ENCODE results near the gene PACS1.

The PACS1 gene

DNA sequence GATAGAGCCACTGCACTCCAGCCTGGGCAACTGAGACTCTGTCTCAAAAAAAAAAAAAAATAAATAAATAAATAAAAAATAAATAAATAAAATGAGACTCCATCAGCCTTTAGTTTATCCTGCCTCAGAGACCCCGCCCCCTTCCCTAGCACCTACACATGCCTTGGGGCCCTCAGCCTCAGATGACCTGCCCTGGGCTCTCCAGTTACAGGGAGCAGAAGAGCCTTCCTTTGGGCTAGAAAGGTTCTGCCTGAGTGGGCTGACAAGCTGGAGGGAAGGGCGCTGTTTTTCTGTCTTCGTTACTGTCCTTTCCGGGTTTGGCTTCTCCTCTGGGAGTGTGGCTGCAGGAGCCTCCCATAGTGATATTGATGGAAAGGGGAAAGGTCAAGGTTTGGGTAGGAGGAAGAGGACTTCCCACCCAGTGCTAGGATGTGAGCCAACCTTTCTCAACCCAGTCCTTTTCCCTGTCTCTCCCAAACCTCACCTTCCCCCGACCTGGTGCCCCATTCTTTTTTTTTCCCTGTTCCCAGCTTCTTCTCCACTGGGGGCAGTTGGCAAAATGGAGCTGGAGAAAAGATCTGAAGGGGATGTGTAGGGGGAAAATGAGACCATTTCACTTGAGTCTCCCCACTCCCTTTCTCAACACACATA, 19.4 kb upstream of the PACS1 start:
- no peak for DNase-seq (ENCODE audit: low read depth)

GRCh38 chr11:66051371-66051765, 18.7 kb upstream of the PACS1 start:
- no peak for DNase-seq (ENCODE audit: low read depth)

GRCh38 chr11:66051766-66052663, 18.1 kb upstream of the PACS1 start, which contains the start of gene SF3B2:
SF3B2 (plus strand) TSS chr11:66052364; CDS start chr11:66052385, 21 bp downstream.
- peak; percentile 99 for DNase-seq (ENCODE audit: low read depth)

DNA sequence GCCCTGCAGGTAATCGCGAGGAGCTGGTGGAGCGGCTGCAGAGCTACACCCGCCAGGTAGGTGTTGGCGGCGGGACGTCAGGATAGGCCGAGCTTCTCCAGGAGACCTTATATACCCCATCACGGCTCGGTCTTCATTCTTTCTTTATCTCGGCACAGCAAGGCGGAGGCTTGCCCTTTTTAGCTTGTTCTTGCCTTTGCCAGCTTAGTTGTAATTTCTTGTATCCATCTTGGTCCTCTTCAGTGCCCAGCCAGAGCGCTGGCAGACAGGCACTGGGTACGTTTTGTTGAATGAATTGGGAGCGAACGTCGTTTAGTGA, 17.4 kb upstream of the PACS1 start:
- DNase-seq (ENCODE audit: low read depth), result no peak

GRCh38 chr11:66055021-66055420, 15.1 kb upstream of the PACS1 start:
- DNase-seq (ENCODE audit: low read depth), result no peak

DNA sequence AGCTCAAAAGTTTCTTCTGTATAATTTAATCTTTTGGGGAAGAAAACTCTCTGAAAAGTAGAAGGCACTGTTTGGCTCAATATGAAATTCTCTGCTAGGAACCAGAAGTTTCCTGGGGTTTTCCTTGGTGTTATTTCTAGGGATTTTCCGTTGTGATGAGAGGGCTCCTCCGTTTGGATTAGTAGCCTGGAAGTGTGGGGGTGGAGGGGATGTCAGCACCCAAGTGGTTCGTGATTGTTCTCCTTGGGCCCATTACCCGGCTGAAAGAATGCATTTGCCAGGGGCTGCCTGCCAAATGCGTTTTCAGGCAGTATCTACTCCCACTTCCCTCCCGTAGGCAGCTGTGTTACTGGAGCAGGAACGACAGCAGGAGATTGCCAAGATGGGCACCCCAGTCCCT, 13.6 kb upstream of the PACS1 start:
- no peak for DNase-seq (ENCODE audit: low read depth)

- DNase-seq (ENCODE audit: low read depth), result no peak
Measured at GRCh38 chr11:66059966-66060680, 9.9 kb upstream of the PACS1 start.

DNA sequence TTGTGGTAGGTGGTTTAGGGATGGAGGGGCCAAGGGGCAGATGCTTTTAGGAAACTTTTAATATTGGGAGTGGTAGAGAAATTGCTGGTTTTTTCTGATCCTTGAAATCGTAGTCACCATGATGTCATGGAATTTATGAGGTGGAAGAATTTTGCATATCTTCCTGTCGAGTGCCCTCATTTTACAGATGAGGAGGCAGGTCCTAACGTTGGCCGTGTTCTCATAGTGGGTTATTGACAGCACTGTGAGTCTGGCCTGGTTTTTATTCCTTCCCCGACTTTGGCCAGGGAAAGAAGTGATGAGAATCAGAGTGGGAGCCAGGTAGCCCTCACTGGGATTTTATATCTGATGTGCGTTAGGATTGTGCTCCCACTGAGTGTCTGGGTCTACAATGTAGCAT, 8.8 kb upstream of the PACS1 start:
- DNase-seq (ENCODE audit: low read depth), result no peak

DNA sequence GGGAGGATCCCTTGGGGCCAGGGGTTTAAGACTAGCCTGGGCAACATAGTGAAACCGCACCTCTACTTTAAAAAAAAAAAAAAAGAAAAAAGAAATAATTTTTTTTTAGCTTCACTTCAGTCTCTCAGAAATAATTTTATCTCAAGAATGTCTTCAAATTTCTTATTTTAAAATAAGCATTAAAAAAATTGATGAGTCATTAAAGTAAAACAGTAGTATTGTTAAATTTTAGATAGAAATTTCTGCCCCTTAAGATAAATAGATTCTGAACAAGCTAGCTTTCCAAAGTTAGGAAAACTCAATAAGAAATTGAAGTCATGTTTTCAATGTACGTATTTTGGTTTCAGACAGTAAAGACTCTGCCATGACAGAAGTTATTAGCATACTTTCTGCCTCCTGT, 7.7 kb upstream of the PACS1 start:
- DNase-seq (ENCODE audit: low read depth), result no peak

DNA sequence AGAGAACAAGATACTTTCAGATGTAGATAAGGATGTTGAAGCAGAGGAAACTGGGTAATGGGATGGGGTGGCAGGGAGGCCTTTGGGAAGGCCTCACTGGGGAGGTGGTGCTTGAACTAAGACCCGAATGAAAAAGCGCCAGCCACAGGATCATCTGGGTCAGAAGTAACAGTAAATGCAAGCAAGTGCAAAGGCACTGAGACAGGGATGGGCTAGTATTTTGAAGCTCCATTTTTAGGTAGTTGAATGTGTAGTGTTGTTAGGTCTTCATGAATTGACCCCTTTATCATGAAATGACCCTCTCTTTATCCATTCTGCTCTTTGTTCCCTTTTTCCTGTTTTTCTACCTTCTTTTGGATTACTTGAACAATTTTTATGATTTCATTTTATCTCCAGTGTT, 6.2 kb upstream of the PACS1 start:
- DNase-seq (ENCODE audit: low read depth), result no peak

DNA sequence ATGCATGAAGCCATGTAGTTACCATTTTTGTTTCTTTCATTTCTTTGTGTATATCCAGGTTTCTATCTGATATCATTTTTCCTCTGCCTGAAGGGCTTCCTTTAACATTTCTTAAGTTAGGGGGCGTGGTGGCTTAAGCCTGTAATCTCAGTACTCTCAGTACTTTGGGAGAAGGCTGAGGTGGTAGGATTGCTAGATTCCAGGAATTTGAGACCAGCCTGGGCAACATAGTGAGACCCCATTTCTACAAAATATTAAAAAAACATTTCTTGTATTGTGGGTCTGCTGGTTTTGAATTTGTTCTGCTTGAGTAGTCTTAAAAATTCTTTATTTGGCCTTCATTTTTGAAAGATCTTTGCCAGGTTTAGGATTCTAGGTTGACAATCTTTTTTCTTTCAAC, 5.5 kb upstream of the PACS1 start:
- no peak for DNase-seq (ENCODE audit: low read depth)

DNA sequence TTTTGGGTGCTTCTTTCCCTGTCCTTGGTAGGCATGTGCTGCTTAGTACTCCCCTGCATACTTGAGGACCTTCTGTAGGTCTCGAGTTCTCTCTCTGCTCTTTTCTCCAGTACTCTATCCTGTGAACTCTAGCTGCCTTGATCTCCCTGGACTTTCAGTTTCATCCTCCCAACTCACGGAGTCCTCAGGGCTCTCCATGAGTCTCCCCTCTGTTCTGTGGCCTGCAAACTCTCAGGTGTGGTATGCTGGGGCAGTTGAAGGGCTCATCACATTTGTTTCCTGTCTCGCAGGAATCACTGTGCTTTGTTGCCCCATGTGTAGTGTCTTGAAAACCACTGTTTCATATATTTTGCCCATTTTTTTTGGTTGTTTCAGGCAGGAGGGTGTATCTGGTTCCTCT, 3.3 kb upstream of the PACS1 start:
- DNase-seq (ENCODE audit: low read depth), result no peak

DNA sequence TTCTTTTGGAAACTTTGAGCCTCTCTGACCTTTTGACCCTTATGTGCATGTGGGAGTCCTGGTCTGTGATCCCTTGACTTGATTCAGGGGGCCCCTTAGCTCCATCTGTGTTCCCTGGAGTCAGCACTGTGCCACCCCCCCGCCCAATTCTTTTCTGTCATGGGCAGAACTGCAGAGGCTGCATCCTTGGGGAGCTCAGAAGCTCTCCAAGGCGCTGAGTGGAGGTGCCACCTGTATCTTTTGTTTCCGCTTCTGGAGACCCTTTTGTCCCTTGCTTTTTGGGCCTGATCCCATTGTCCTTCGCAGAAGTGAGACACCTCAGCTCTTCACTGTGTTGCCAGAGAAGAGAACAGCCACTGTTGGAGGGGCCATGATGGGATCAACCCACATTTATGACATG, 2.4 kb upstream of the PACS1 start:
- no peak for DNase-seq (ENCODE audit: low read depth)

GRCh38 chr11:66068154-66068821, 1.8 kb upstream of the PACS1 start:
- peak; percentile 57 for DNase-seq (ENCODE audit: low read depth)

GRCh38 chr11:66068923-66069714, 953 bp upstream of the PACS1 start:
- peak; percentile 32 for DNase-seq (ENCODE audit: low read depth)

DNA sequence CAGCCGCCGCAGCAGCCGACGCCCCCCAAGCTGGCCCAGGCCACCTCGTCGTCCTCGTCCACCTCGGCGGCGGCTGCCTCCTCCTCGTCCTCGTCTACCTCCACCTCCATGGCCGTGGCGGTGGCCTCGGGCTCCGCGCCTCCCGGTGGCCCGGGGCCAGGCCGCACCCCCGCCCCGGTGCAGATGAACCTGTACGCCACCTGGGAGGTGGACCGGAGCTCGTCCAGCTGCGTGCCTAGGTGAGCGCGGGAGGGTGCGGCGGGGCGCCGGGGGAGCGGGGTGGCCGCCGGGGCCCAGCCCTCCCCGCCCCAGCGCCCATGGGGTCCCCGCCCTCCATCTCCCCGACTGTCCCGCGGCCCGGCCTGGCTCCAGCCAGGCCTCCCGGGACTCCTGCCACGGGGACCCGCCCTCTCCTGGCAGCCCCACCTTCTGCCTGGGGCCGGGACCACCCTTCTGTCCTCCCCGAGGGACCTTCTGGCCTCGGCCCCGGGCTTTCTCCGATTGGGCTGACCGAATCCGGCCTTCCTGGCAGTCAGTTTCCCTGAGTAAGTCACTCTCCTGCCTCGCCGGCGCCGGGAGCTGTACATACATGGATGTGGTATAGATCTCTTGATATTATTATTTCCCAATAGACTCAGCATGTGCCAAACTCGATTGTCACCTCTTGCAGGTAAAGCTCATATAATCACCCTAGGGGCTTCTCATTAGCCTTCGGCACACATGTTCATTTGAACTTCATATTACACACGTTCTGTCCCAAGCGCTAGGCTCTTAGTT, 720 bp downstream of the PACS1 start:
- DNase-seq (ENCODE audit: low read depth), result no peak

- no peak for DNase-seq (ENCODE audit: low read depth)
Measured at GRCh38 chr11:66071381-66071801, 1.3 kb downstream of the PACS1 start.

GRCh38 chr11:66072081-66072480, 2.0 kb downstream of the PACS1 start:
- DNase-seq (ENCODE audit: low read depth), result no peak

DNA sequence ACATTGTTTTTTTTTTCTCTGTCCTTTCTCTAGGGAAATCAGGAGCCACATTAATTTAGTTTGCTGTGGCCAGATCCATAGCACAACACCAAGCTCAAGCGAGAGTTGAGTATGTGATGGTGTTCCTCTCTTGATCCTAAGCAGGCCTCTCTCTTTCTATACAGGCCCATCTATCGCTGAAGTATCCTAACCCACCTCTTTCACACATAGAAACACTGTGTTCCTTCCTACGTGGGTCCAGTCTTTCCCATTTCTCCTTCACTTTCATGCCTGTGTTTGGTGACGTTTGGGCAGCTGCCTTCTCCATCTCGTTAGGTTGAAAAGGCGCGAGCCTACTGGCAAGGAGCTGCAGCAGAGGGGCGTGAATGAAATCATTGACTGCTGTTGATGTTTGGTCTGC, 2.4 kb downstream of the PACS1 start:
- DNase-seq (ENCODE audit: low read depth), result no peak

GRCh38 chr11:66073669-66074068, 3.6 kb downstream of the PACS1 start:
- no peak for DNase-seq (ENCODE audit: low read depth)

- no peak for DNase-seq (ENCODE audit: low read depth)
Measured at GRCh38 chr11:66075273-66075672, 5.2 kb downstream of the PACS1 start.
